ENCODE measurements around the gene AMDHD2.
"Not testable (repeated sequence)": the region's sequence is repeated elsewhere in the genome, so short reads cannot be mapped to it uniquely, and the experiment has no call there.

Gene AMDHD2

GRCh38 chr16:2578905-2579304, 58.7 kb downstream of the AMDHD2 start:
- not testable (repeated sequence) for DNase-seq (ENCODE audit: low read depth in 2 of 2)

GRCh38 chr16:2580143-2580542, 60.0 kb downstream of the AMDHD2 start:
- not testable (repeated sequence) for DNase-seq (ENCODE audit: low read depth in 2 of 2)

GRCh38 chr16:2580818-2581217, 60.6 kb downstream of the AMDHD2 start:
- DNase-seq (ENCODE audit: low read depth in 2 of 2): not testable (repeated sequence)
